NCI-H187 treated with DMSO at 0.1 percent for 48 hours (cell line): ENCODE data around the gene PRPF40A.

Experiments used
- DNase-seq: peaks from one replicate; lab custom pipeline; 2025; lab: John Stamatoyannopoulos, UW

PRPF40A gene

DNA sequence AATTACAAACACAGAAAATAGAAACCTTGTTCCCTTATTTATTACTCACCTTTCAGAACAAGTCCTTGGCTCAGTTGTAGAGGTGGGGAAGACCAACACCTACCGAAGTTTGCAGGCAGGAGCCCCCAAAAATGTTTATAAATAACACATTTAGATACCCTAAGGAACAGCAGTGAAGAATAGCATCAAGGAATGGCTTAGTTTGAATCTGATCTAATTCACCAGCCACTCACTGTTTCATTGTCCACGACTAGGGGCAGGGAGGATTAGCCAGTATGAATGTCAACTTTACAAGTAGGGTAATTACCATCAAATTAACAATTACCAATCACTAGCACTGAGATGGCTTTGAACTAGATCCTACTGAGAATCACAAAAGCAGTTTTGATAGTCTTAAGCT, 65.4 kb downstream of the PRPF40A start:
- no peak for DNase-seq

- DNase-seq = no peak
Observed at GRCh38 chr2:152650768-152651371, 66.4 kb downstream of the PRPF40A start.

DNA sequence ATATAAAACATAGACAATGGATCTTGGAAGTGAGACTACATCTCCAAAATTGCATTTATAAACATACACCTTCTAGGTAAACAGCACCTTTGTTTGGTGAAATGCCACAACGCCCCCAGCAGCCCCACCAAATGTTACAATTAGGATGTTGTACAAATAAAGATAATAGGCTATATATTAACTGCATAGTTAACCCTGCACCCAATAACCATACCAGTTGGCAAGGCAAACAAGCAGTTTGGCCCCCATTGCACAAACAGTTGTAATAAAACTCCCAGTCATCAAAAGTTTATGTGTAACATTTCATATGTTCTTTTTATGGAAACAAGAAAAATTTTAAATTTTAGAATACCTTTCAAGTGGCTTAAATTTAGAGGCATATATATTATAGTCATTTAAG, 67.3 kb downstream of the PRPF40A start:
- no peak for DNase-seq

- no peak for DNase-seq
Observed at GRCh38 chr2:152648336-152648735, 68.9 kb downstream of the PRPF40A start.

- no peak for DNase-seq
Observed at GRCh38 chr2:152647552-152647951, 69.7 kb downstream of the PRPF40A start.

DNA sequence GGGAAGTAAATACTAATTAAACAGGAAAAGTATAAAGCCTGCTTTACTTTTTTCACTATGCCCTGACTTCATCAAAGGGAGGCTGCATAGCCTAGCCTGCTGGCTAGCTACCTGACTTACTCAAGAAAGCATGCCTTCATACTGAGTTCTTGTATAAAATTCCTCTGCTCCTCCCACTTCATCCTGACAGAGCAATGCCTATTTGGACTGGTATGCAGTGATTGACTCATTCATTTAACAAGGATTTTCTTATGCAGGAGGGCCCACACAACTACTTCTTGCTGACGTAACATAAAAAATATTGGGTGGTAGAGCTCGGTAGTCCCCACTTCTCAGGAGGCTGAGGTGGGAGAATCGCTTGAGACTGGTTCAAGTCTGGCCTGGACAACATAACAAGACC, 70.5 kb downstream of the PRPF40A start:
- no peak for DNase-seq

GRCh38 chr2:152646264-152646663, 71.0 kb downstream of the PRPF40A start:
- DNase-seq = no peak

GRCh38 chr2:152644189-152644873, 72.9 kb downstream of the PRPF40A start:
- DNase-seq = no peak

DNA sequence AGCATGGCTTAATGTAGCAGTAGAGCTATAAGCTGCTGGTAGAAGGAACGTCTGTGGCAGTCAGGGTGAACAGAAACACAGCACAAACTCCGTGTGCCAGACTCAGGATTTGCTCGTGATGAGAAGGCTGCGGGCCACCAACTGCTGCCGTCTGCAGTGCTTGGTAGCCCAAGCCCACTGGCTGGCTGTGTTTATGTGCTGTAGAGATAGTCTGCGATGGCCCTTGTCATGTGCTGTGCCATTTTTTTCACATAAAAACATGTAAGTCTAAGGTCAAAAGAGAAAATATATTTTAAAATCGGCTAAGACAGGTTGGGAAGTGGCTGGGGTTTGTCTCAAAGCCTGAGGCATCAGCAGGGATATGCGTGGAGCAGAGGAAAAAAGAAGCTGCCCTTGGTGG, 78.7 kb downstream of the PRPF40A start:
- DNase-seq = no peak

DNA sequence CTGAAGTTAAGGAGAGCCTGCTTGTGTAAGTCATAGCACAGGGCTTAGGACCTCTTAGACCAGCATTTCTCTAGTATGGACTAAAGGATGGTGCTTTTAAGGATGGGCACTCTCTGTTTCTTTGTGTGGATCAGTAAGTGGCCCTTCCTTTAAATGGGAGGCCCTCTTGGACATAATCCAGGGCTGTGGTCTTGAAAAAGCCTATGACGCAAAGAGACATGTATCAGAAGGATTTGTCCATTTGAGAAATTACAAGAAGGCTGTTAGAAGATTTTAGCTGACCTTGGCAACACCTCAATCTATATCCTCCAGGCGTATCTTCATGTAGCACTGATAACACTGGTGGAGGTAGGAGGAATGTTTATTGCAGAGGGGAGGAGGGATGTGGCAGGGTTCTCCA, 79.2 kb downstream of the PRPF40A start:
- no peak for DNase-seq

- no peak for DNase-seq
Observed at GRCh38 chr2:152637251-152637650, 80.0 kb downstream of the PRPF40A start.

- peak; percentile 7 for DNase-seq
Observed at GRCh38 chr2:152635635-152636298, 81.5 kb downstream of the PRPF40A start.

DNA sequence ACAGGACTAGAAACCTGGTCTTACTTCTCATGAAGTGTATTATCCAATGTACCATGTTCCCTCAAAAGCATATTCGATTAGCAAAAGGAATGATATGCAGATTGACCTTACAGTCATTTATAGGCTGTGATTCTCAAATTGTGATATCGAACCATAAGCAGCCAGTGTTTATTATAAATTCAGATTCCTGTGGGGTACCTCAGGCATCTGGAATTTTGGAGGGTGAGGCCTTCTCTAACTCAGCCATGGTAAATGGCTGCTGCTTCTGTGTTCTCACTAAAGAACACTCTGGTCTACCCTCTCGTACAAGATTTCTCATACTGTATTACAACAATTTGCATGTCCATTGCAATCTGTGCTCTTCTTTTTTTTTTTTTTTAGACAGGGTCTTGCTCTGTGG, 84.5 kb downstream of the PRPF40A start:
- DNase-seq = no peak

GRCh38 chr2:152630466-152630865, 86.8 kb downstream of the PRPF40A start:
- DNase-seq = no peak

- no peak for DNase-seq
Observed at GRCh38 chr2:152629202-152629601, 88.1 kb downstream of the PRPF40A start.

- no peak for DNase-seq
Observed at GRCh38 chr2:152627351-152627957, 89.8 kb downstream of the PRPF40A start.

GRCh38 chr2:152626911-152627339, 90.3 kb downstream of the PRPF40A start:
- no peak for DNase-seq

DNA sequence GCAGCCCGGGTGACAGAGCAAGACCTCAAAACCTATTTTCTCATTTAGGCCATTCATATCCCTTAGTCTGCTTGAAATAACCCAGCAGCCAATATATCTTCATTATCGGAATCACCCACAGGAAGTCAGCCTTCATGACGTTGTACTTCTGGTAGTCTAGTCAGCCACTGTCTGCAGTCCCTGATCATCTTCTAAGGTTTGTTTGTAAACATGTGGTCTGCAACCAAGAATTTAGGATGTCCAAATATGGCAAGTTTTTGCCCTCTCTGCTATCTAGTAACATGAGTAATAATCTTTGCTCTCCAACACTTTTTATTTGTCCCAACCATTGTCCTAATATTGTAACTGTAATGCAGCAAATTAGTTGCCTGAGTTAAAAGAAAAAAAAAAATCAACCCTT, 92.5 kb downstream of the PRPF40A start:
- DNase-seq = no peak

DNA sequence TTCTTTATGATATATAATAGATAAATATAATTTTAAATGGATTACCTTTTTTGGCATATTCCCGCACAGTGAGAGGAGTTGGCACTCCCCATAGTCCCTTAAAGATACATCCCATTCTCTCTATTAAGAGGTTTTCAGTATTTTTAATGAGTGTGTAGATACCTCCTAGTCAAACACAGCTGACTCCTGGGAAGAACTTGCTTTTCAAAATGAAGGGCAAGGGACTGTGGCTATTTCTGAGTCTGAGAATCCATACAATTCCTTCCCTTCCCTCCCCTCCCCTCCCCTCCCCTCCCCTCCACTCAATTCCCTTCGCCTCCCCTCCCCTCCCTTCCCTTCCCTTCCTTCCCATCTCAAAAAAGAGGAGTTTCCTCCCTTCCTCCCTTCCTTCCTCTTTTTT, 93.5 kb downstream of the PRPF40A start:
- no peak for DNase-seq

DNA sequence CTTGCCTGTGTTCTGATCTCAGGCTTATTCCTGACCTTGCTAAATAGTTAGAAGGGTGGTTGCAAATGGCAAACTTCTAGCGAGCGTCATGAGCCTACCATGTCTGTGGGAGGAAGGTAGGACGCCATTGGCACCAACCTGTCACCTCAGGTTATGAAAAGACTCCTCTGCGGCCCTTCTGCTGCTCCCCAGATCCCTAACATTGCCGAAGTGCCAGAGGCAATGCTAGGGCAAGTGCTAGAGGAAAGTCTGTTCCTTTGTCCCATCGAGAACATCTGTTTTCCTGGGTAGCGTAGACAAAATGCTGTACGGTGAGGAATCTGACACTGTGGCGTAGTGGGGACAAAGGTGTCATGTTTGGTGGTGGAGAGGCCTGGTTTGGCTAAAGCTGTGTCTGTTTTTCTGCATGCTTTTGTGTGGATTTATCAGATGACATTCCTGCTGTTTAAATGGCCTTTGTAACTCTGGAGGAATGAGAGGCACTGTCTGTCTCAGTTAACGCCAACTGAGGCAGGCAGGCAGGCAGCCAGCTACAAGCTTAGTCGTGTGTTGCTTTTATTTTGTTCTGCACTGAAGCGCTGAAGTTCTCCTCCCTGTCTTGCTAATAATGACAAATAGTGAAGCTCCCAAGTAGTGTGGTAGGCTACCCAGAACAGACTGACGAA, 94.1 kb downstream of the PRPF40A start:
- no peak for DNase-seq

DNA sequence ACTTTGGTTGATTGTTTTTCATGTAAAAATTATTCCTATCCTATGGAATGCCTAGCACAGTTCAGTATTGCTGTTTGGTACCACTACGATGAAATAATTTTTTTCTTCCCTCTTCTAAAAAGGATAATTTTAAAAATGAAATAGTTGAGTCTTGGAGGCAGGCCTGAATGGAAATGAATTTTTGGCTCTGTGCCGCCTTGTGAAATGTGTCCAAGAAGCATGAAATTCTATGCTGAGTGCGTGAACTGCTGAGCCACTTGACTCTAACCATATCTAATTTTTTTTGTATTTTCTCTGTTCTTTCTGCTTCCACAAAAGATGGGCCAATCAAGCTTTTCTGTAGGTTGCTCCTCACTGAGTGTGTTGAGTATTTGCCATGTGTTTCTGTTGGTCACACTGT, 95.0 kb downstream of the PRPF40A start:
- no peak for DNase-seq

- DNase-seq = no peak
Observed at GRCh38 chr2:152620985-152621384, 96.3 kb downstream of the PRPF40A start.

GRCh38 chr2:152620208-152620607, 97.1 kb downstream of the PRPF40A start:
- DNase-seq = no peak
